ENCODE data around the gene COL4A3.

- TF ChIP-seq ARNTL (CRISPR knock-in tag; IDR thresholded peaks at IDR 0.05; ENCODE audit: borderline replicate concordance, low read depth) (no peak), ZFP30 (CRISPR knock-in tag; IDR thresholded peaks at IDR 0.05) (no peak), CSDC2 (CRISPR knock-in tag; IDR thresholded peaks at IDR 0.05) (no peak), ZNF70 (CRISPR knock-in tag; IDR thresholded peaks at IDR 0.05) (no peak), ZNF8 (CRISPR knock-in tag; IDR thresholded peaks at IDR 0.05) (no peak), TCF4 (CRISPR knock-in tag; IDR thresholded peaks at IDR 0.05; ENCODE audit: borderline replicate concordance) (no peak), GLIS3 (CRISPR knock-in tag; IDR thresholded peaks at IDR 0.05) (no peak), ESRRG (CRISPR knock-in tag; IDR thresholded peaks at IDR 0.05) (no peak), BACH2 (CRISPR knock-in tag; IDR thresholded peaks at IDR 0.05; ENCODE audit: borderline replicate concordance) (no peak), OSR1 (CRISPR knock-in tag; IDR thresholded peaks at IDR 0.05) (no peak), ZFP3 (CRISPR knock-in tag; IDR thresholded peaks at IDR 0.05) (no peak)
- TF ChIP-seq, protein P1, sequence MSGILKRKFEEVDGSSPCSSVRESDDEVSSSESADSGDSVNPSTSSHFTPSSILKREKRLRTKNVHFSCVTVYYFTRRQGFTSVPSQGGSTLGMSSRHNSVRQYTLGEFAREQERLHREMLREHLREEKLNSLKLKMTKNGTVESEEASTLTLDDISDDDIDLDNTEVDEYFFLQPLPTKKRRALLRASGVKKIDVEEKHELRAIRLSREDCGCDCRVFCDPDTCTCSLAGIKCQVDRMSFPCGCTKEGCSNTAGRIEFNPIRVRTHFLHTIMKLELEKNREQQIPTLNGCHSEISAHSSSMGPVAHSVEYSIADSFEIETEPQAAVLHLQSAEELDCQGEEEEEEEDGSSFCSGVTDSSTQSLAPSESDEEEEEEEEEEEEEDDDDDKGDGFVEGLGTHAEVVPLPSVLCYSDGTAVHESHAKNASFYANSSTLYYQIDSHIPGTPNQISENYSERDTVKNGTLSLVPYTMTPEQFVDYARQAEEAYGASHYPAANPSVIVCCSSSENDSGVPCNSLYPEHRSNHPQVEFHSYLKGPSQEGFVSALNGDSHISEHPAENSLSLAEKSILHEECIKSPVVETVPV (CRISPR knock-in tag; IDR thresholded peaks at IDR 0.05): no peak
- TF ChIP-seq, protein P2, sequence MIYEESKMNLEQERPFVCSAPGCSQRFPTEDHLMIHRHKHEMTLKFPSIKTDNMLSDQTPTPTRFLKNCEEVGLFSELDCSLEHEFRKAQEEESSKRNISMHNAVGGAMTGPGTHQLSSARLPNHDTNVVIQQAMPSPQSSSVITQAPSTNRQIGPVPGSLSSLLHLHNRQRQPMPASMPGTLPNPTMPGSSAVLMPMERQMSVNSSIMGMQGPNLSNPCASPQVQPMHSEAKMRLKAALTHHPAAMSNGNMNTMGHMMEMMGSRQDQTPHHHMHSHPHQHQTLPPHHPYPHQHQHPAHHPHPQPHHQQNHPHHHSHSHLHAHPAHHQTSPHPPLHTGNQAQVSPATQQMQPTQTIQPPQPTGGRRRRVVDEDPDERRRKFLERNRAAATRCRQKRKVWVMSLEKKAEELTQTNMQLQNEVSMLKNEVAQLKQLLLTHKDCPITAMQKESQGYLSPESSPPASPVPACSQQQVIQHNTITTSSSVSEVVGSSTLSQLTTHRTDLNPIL (CRISPR knock-in tag; IDR thresholded peaks at IDR 0.05; ENCODE audit: low read depth): no peak
Observed at GRCh38 chr2:227310756-227311110, 146.3 kb downstream of the COL4A3 start.

Measured in SK-N-SH treated with all-trans-retinoic acid at 6 μM for 48 hours (cell line).